ENCODE results near the gene NAV2. TPM values are rescaled to one million over a fixed set of nuclear protein-coding genes. Genes with fewer than 3 reads are reported as not detected.

Gene NAV2
- total RNA-seq, 1 donor from 2014 or later, result 10.3 TPM

DNA sequence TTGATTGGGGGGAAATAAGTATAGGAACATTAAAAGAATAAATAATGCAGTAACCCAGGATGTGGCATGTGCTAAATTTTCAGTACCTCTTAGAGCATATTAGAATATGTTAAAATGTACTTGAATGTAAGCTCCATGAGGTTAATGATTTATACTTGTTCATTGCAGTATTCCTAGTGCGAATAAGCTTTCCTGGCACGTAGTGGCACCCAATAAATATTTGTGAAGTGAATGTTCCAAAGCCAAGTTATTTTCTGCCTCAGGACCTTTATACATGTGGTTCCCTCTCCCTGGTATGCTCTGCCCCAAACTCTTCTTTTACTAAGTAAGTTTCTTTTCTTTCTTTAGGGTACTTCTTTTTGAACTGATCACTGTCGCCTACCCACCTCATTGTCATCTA lies 328.9 kb downstream of the NAV2 start:
- intact Hi-C loops (cut with micrococcal nuclease), result no loop called here
- Mint-ChIP-seq H3K4me1 (peaks cover 4% of the 10 kb centered on the region), H3K9me3 (no peaks in the 10 kb centered on the region), H3K27ac (no peak overlapping the region), H3K36me3 (ENCODE audit: low read depth) (no peaks in the 10 kb centered on the region), H3K27me3 (no peaks in the 10 kb centered on the region), H3K4me3 (no peak overlapping the region)
- CTCF ChIA-PET, result no interaction called here
- TF ChIP-seq, protein P1, sequence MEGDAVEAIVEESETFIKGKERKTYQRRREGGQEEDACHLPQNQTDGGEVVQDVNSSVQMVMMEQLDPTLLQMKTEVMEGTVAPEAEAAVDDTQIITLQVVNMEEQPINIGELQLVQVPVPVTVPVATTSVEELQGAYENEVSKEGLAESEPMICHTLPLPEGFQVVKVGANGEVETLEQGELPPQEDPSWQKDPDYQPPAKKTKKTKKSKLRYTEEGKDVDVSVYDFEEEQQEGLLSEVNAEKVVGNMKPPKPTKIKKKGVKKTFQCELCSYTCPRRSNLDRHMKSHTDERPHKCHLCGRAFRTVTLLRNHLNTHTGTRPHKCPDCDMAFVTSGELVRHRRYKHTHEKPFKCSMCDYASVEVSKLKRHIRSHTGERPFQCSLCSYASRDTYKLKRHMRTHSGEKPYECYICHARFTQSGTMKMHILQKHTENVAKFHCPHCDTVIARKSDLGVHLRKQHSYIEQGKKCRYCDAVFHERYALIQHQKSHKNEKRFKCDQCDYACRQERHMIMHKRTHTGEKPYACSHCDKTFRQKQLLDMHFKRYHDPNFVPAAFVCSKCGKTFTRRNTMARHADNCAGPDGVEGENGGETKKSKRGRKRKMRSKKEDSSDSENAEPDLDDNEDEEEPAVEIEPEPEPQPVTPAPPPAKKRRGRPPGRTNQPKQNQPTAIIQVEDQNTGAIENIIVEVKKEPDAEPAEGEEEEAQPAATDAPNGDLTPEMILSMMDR (IDR thresholded peaks at IDR 0.05), result no peak
- DNase-seq (no peak), ATAC-seq (ENCODE audit: low read depth) (no peak)
- POLR2A ChIA-PET, result no interaction called here

DNA sequence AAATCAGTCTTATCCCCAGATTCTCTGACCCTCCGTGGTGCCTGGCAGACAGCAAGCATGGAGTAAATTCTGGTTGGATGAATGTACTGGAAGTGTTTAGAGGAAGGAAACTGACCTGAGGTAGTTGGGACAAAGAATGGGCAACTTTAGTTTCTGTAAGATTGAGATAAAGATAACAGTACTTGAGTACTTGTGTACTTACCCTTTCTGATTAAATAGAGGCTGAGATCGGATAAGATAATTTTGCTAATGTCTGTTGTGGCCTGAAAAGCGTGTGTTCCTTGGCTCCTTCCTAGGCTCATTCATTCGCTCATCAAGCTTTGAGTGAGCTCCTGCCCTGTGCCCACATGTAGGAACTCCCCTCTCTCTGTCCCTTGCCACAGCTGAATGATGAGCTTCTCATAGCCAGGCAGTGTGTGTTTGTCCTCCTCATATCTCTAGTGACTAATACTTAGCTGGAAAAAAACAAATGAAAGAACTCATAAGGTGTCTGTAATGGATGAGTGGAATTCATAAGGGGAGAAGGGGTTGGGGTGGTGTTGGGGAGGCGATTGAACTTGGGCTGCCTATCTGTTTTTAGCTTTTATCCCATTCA lies 329.5 kb downstream of the NAV2 start:
- intact Hi-C loops (cut with micrococcal nuclease), result no loop called here

DNA sequence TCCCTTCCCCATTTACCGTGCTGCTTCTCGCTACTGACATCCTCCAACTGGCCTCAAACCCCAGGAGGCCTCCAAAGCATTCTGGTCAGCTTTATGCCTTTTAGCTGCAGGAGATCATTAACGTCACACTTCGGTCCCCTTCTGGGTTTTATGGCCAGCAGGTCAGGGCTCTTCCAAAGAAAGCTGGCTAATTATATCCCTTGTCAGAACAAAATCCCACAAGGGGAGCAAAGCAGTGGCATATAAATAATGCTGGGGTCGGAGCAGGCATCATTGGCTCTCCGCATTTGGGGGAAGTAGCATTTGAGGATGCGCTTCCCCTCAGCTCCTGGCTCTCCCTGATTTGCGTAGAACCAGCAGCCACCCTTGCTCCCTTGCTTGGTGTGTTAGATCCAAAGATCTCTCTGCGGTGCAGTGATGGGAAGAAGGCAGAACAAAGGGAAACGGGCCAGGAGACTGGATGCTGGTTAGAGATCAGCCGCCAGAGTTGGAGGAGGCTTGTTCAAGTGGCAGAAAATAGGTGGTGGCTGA lies 330.2 kb downstream of the NAV2 start:
- Mint-ChIP-seq H3K9me3 (no peaks in the 10 kb centered on the region), H3K4me3 (no peak overlapping the region), H3K36me3 (ENCODE audit: low read depth) (no peaks in the 10 kb centered on the region), H3K4me1 (peaks cover 15% of the 10 kb centered on the region), H3K27ac (no peak overlapping the region), H3K27me3 (no peaks in the 10 kb centered on the region)
- no peak for ATAC-seq (ENCODE audit: low read depth)
- intact Hi-C loops (cut with micrococcal nuclease), result no loop called here
- no peak for DNase-seq
- ChIA-PET CTCF (no interaction called here), POLR2A (no interaction called here)
- TF ChIP-seq, protein P1 (IDR thresholded peaks at IDR 0.05), result no peak

More for the DNA sequence above, 329.5 kb downstream of the NAV2 start:
- Mint-ChIP-seq H3K27me3 (no peaks in the 10 kb centered on the region), H3K9me3 (no peaks in the 10 kb centered on the region), H3K4me3 (no peak overlapping the region), H3K4me1 (peaks cover 11% of the 10 kb centered on the region), H3K36me3 (ENCODE audit: low read depth) (no peaks in the 10 kb centered on the region), H3K27ac (no peak overlapping the region)
- CTCF ChIA-PET, result no interaction called here
- DNase-seq (no peak), ATAC-seq (ENCODE audit: low read depth) (no peak)
- POLR2A ChIA-PET, result no interaction called here
- TF ChIP-seq, protein P1 (IDR thresholded peaks at IDR 0.05), result no peak

DNA sequence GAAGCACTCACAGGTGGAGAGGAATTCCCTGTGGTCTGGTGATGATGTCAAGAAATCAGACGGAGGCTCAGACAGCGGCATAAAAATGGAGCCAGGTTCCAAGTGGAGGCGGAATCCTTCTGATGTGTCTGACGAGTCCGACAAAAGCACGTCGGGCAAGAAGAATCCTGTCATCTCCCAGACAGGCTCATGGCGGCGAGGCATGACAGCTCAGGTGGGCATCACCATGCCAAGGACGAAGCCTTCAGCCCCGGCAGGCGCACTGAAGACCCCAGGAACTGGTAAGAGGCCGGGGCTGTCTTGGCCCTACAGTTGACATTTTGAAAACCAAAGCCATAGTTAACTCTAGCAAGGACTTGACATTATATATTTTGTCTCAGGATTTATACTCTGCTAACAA lies 331.4 kb downstream of the NAV2 start:
- Mint-ChIP-seq H3K27me3 (no peaks in the 10 kb centered on the region), H3K36me3 (ENCODE audit: low read depth) (no peaks in the 10 kb centered on the region), H3K4me3 (no peak overlapping the region), H3K4me1 (peaks cover 15% of the 10 kb centered on the region), H3K27ac (no peak overlapping the region), H3K9me3 (no peaks in the 10 kb centered on the region)
- DNase-seq (no peak), ATAC-seq (ENCODE audit: low read depth) (no peak)
- TF ChIP-seq, protein P1 (IDR thresholded peaks at IDR 0.05), result no peak
- CTCF ChIA-PET, result no interaction called here
- POLR2A ChIA-PET, result no interaction called here
- intact Hi-C loops (cut with micrococcal nuclease), result no loop called here

DNA sequence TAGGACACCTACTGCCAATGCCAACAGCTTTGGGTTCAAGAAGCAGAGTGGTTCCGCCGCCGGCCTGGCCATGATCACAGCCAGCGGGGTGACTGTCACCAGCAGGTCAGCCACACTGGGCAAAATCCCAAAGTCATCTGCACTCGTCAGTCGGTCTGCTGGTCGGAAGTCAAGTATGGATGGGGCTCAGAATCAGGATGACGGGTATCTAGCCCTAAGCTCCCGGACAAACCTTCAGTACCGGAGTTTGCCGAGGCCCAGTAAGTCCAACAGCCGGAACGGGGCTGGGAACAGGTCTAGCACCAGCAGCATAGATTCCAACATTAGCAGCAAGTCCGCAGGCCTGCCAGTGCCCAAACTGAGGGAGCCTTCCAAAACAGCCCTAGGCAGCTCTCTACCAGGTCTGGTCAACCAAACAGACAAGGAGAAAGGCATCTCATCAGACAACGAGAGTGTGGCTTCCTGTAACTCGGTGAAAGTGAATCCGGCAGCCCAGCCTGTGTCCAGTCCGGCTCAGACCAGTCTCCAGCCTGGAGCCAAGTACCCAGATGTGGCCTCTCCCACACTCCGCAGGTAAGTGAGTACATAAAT lies 332.6 kb downstream of the NAV2 start:
- intact Hi-C loops (cut with micrococcal nuclease), result no loop called here
- Mint-ChIP-seq H3K4me1 (peaks cover 15% of the 10 kb centered on the region), H3K27me3 (no peaks in the 10 kb centered on the region), H3K9me3 (no peaks in the 10 kb centered on the region), H3K4me3 (no peak overlapping the region), H3K36me3 (ENCODE audit: low read depth) (no peaks in the 10 kb centered on the region), H3K27ac (no peak overlapping the region)
- DNase-seq (no peak), ATAC-seq (ENCODE audit: low read depth) (no peak)
- ChIA-PET POLR2A (no interaction called here), CTCF (no interaction called here)
- TF ChIP-seq, protein P1 (IDR thresholded peaks at IDR 0.05), result no peak

All from activated B cell treated with CpG ODN at 0.5 μM for 24 hours (primary cell).